Neutrophil (primary cell): Measurements from ENCODE around the gene ILDR1.

Experiments used
- H3K27ac ChIP-seq: fragments of 200-600 bp; sonication (generic); 2 replicates; pipeline ENCODE4 v1.5.1; 2016; ENCODE audit warnings: mild to moderate bottlenecking, moderate library complexity
- H3K27me3 ChIP-seq: fragments of 200-600 bp; sonication (generic); 2 replicates; pipeline ENCODE4 v1.6.0; 2016; ENCODE audit warnings: mild to moderate bottlenecking
- H3K36me3 ChIP-seq: fragments of 200-600 bp; sonication (generic); 2 replicates; pipeline ENCODE4 v1.5.1; 2017
- H3K4me1 ChIP-seq, 2 experiments: fragments of 200-600 bp in 1 of 2; sonication (generic) in 1 of 2; 1 replicate in 1 of 2; 2 replicates in 1 of 2; pipeline versions ENCODE4 v1.5.1 to v1.6.1; 2013 to 2016; ENCODE audit warnings: low read depth in 1 of 2, low read length in 1 of 2, mild to moderate bottlenecking in 1 of 2, moderate library complexity in 1 of 2; ENCODE audit not compliant: control insufficient read depth in 1 of 2, insufficient read depth in 1 of 2
- H3K4me3 ChIP-seq, 2 experiments: fragments of 200-600 bp in 1 of 2; sonication (generic) in 1 of 2; 1 replicate in 1 of 2; 2 replicates in 1 of 2; pipeline ENCODE4 v1.5.1; 2013 to 2016; ENCODE audit warnings: low read depth in 1 of 2, low read length in 1 of 2, mild to moderate bottlenecking in 1 of 2, moderate library complexity in 1 of 2
- H3K9me3 ChIP-seq: fragments of 200-600 bp; sonication (generic); 2 replicates; pipeline ENCODE4 v1.5.1; 2016
- TF ChIP-seq, protein P1 (sequence below): fragments of 200-600 bp; sonication (generic); IDR thresholded peaks from 2 replicates; pipeline ENCODE4 v1.5.1; 2016; ENCODE audit warnings: antibody characterized with exemption

ILDR1 gene

DNA sequence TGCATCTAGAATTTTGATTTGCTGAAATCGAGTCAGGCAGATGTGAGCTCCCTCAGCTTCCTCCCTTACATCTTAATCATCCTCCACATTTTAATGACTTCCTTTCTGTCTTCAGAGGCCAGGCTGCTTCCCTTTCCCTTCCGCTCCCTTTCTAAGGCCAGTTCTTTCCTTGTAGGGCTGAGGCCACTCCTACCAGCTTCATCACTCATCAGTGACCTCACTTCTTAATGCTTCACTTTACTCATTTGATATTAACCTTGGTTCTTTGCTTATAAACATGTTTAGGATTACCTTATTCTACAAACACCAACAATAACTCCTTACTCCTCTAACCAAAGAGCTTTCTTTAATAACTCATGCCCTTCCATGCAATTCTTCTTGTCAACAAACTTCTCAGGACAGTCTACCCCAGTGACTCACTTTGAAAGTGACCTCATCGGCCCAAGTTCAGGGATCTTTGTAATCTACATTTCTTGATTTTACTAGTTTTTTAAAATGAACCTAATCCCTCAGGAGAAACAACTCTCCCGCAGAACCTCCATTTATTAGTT lies 23.9 kb downstream of the ILDR1 start:
- TF ChIP-seq, protein P1, sequence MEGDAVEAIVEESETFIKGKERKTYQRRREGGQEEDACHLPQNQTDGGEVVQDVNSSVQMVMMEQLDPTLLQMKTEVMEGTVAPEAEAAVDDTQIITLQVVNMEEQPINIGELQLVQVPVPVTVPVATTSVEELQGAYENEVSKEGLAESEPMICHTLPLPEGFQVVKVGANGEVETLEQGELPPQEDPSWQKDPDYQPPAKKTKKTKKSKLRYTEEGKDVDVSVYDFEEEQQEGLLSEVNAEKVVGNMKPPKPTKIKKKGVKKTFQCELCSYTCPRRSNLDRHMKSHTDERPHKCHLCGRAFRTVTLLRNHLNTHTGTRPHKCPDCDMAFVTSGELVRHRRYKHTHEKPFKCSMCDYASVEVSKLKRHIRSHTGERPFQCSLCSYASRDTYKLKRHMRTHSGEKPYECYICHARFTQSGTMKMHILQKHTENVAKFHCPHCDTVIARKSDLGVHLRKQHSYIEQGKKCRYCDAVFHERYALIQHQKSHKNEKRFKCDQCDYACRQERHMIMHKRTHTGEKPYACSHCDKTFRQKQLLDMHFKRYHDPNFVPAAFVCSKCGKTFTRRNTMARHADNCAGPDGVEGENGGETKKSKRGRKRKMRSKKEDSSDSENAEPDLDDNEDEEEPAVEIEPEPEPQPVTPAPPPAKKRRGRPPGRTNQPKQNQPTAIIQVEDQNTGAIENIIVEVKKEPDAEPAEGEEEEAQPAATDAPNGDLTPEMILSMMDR: no peak
- peaks cover 2 to 10% of the 10 kb centered on the region in 2 experiments for H3K4me1 ChIP-seq
- no peak overlapping the region for H3K27ac ChIP-seq
- H3K4me3 ChIP-seq: no peak overlapping the region
- H3K36me3 ChIP-seq: no peaks in the 10 kb centered on the region
- no peaks in the 10 kb centered on the region for H3K9me3 ChIP-seq
- no peaks in the 10 kb centered on the region for H3K27me3 ChIP-seq

DNA sequence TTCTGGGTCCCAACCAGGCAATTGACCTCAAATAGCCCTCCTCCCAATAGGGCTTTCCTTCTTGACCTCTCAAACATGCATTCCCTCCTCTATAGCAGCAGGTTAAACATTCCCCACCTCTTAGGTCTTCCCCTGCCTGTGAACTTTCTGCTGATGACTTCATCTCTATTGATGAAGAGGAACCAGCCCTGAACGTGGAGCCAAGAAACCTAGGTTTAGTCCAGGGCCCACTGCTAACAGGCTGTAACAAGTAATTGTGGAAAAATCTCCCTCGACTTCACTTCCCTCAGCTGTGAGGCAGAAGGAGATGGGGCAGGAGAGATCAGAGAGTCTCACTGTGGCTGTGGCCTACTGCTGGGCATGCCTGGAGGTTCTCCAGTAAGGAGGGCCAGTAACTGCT lies 24.7 kb downstream of the ILDR1 start:
- Histone ChIP-seq H3K4me1 (peaks cover 2 to 10% of the 10 kb centered on the region in 2 experiments), H3K4me3 (no peak overlapping the region), H3K36me3 (no peaks in the 10 kb centered on the region), H3K27me3 (no peaks in the 10 kb centered on the region), H3K27ac (no peak overlapping the region), H3K9me3 (no peaks in the 10 kb centered on the region)
- TF ChIP-seq, protein P1: no peak

DNA sequence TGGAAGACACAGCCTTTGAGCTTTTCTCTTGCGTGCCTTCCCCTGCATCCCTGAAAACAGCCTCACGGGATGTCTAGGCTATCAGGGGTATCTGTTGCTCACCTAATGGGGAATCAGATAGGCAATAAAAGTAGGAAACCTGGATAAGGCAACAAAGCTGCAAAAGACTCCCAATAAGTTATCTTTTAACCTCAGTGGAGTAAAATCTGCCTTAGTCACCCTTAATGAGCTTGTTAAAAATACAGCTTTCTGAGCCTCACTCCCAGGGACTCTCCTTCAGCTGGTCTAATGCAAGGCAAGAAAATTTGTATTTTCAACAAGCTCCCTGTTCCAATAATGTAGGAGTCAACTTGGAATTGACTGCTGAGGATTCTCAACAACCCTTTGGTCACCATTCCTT lies 25.6 kb downstream of the ILDR1 start:
- H3K4me1 ChIP-seq: peaks cover 2 to 10% of the 10 kb centered on the region in 2 experiments
- TF ChIP-seq, protein P1: no peak
- H3K27me3 ChIP-seq: no peaks in the 10 kb centered on the region
- H3K27ac ChIP-seq: no peak overlapping the region
- no peaks in the 10 kb centered on the region for H3K9me3 ChIP-seq
- H3K36me3 ChIP-seq: no peaks in the 10 kb centered on the region
- H3K4me3 ChIP-seq: no peak overlapping the region

DNA sequence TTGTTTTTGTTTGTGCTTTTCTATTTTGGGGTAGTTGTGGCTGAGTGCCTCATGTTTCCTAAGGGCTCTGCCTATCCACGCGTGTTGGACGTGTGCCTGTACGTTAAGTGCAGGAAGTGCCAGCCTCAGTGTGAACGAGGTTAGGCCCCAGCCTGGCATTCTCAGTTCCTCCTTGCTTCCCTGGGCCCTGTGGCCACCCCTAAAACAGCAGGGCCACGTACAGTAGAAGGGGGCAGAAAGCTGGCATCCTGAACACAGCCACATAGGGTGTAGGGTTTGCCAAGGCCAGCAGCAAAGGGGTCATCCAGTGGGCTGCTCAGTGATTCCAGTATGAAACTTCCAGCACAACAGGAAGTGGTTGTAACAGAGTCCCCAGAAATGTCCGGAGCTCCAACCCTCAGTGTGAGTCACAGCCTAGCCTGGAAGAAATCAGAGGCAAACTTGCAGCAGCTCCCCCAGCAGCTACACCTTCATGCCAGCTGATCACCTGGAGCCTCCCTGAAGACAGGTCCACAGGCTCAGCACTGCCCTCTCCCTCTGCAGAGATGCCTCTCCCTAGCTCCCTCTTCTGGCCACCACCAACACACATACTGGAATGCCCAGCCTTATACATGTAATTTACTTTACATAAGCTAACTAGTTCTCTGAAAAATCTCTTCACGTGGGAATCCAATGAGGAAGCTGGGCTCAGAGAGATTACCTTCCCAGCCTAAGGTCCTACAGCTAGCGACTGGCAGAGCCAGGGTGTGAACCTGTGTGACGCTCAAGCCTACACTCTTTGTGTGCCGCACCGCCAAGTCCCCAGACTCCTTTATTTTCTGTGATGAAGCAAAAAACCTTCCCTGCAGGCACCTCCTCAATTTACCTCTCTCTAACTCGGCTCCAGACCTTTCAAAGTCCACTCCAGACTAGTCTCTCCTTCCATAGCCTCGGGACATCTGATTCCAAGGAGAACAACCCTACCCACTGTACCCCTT lies 26.6 kb downstream of the ILDR1 start:
- Histone ChIP-seq H3K27ac (peak overlapping the region; percentile 46), H3K9me3 (no peaks in the 10 kb centered on the region), H3K36me3 (no peaks in the 10 kb centered on the region), H3K27me3 (no peaks in the 10 kb centered on the region), H3K4me3 (no peak overlapping the region), H3K4me1 (peaks cover 2 to 10% of the 10 kb centered on the region in 2 experiments)
- TF ChIP-seq, protein P1: no peak

DNA sequence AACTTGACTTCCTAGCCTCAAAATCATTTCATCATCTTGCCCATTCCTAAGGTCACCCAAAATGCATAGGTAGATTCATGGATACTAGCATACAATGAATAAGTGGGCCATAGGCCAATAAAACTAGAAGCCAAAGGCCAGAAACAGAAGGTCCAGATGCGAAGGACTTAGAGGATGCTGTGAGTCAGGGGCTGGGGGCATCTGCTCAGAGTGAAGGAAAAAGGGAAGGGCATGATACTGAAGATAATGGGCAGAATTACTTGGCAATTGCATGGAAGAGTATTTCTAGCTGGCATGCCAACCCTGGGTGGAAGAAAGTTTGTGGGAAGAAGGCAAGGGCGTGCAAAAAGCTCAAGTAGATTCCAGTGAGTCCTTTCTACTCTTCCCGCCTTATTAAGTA lies 27.5 kb downstream of the ILDR1 start:
- H3K27me3 ChIP-seq: no peaks in the 10 kb centered on the region
- peaks cover 2 to 10% of the 10 kb centered on the region in 2 experiments for H3K4me1 ChIP-seq
- no peak overlapping the region for H3K4me3 ChIP-seq
- H3K9me3 ChIP-seq: no peaks in the 10 kb centered on the region
- no peaks in the 10 kb centered on the region for H3K36me3 ChIP-seq
- TF ChIP-seq, protein P1: no peak
- no peak overlapping the region for H3K27ac ChIP-seq
